Measurements from ENCODE around the gene CMTM6.
"Not testable (repeated sequence)": the region's sequence is repeated elsewhere in the genome, so short reads cannot be mapped to it uniquely, and the experiment has no call there.

CMTM6 gene, protein sequence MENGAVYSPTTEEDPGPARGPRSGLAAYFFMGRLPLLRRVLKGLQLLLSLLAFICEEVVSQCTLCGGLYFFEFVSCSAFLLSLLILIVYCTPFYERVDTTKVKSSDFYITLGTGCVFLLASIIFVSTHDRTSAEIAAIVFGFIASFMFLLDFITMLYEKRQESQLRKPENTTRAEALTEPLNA

GRCh38 chr3:32502118-32502945 lies at the start of gene CMTM6:
Gene CMTM6 (minus strand): TSS chr3:32502852. CDS start chr3:32502745, 107 bp downstream.
- DNase-seq (ENCODE audit: low read depth), result peak; percentile 55

DNA sequence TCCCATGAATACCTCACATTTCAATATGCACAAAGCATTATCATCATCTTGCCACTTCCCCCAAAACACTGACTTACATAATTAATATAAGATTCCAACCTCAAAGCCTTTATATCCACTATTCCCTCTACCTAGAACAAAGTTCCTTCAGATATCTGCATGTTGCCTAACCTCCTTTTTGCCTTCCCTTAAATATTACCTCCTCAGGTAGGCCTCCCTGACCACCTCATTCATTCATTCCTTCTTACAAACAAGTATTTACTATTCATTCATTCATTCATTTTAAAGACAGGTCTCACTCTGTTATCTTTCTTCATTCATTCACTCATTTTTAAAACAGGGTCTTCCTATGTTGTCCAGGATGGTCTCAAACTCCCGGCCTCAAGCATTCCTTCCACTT lies 49.4 kb upstream of the CMTM6 start:
- DNase-seq (ENCODE audit: low read depth), result no peak

GRCh38 chr3:32551496-32551895 lies 48.8 kb upstream of the CMTM6 start:
- no peak for DNase-seq (ENCODE audit: low read depth)

DNA sequence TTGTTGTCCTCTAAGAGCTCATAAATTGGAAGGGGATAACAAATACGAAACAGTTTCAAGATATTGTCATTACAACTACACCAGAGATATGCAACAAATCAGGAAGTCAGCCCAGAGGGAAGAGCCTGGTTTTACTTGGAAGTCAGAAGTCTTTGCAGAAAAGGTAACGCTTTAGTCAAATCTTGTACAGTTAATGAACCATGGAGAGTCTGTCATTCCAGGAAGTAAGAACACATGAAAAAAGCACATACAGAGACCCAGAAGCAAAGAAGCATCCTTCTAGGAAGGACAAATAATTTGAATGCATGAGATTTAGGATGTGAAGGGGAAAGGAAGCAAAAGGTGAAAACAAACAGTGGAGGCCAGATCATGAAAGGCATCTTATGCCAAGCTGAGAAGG lies 48.4 kb upstream of the CMTM6 start:
- DNase-seq (ENCODE audit: low read depth), result no peak

DNA sequence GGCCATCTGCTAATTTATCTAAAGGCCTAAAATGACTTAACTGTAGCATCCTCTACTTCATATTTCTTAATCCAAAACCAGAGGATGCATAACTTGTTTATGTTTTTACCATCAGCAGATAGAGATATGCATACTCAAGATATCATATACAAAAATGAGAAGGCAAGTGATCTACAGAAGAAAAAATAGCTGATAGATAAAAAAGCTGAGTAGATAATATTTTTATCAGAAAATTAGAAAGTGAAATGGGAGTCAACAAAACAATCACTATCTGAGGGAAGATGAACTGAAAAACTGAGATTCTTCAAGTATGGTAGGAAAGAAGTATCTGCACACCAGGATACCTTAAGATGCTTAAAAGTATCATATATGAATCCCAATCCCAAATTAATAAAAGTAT lies 42.7 kb upstream of the CMTM6 start:
- no peak for DNase-seq (ENCODE audit: low read depth)

- DNase-seq (ENCODE audit: low read depth), result no peak
Observed at GRCh38 chr3:32544894-32545293, 42.2 kb upstream of the CMTM6 start.

- no peak for DNase-seq (ENCODE audit: low read depth)
Observed at GRCh38 chr3:32542807-32543206, 40.2 kb upstream of the CMTM6 start.

DNA sequence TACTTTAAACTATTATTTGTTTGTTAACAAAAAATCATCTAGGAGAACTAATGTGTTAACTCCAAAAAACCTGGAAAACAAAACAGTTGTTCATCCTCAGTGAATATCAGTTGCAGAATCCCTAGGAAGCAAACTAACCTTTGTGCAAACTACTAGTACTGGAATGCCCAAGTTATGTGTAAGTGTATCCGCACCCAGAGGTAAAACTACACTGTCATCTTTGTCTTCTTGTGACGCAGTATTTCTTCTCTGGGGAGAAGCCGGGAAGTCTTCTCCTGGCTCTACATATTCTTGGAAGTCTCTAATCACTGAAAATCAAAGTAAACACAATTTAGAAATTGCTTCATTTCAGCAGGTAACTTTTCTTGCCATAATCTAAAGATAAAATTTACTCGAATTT lies 38.2 kb upstream of the CMTM6 start:
- no peak for DNase-seq (ENCODE audit: low read depth)

GRCh38 chr3:32532434-32532833 lies 29.8 kb upstream of the CMTM6 start:
- no peak for DNase-seq (ENCODE audit: low read depth)

- DNase-seq (ENCODE audit: low read depth), result no peak
Observed at GRCh38 chr3:32531010-32531647, 28.5 kb upstream of the CMTM6 start.

- no peak for DNase-seq (ENCODE audit: low read depth)
Observed at GRCh38 chr3:32525720-32526119, 23.1 kb upstream of the CMTM6 start.

DNA sequence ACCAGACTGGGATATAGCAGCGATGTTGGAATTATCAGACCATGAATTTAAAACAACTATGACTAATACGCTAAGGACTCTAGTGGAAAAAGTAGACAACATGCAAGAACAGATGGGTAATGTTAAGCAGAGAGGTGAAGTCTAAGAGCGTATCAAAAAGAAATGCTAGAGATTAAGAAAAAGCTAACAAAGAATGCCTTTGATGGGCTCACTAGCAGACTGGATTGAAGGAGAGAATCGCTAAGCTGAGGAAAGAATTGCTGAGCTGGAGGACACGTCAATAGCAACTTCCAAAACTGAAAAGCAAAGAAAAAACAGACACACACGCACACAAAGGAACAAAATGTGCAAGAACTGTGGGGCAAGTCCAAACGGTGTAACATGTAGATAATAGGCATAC lies 20.0 kb upstream of the CMTM6 start:
- peak; percentile 40 for DNase-seq (ENCODE audit: low read depth)

GRCh38 chr3:32518921-32519320 lies 16.3 kb upstream of the CMTM6 start:
- not testable (repeated sequence) for DNase-seq (ENCODE audit: low read depth)

GRCh38 chr3:32516751-32517150 lies 14.1 kb upstream of the CMTM6 start:
- not testable (repeated sequence) for DNase-seq (ENCODE audit: low read depth)

GRCh38 chr3:32511005-32511404 lies 8.4 kb upstream of the CMTM6 start:
- DNase-seq (ENCODE audit: low read depth), result no peak

DNA sequence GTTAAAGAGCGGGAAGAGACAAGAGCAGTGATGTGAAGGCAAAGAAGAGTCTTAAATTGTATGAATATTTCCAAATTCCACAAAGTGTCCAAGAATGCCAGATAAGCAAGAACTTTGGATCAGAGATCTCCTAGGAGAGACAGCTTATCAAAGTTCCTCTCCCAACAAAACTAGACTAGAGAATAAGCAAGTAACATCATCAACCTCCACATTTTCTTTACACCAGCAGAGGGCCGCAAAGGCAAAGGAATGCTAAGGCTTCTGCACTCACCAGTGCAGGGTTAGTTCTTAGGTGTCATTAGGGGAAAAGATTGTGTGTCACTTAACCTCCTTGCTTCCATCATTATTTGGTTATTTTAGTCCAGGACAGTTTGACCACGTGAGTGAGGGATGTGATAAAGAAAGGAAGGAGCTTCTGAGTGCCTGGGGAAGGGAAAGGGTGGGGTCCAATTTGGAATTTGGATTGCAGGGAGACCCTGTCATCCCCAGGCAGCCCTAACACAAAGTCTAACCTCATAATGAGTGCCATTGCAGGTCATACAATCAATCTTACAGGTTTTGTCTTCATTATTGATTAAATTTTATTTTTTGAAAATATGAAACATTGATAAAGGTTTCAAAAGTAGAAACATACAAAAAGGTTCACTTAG lies 7.5 kb upstream of the CMTM6 start:
- no peak for DNase-seq (ENCODE audit: low read depth)

GRCh38 chr3:32508711-32509110 lies 6.1 kb upstream of the CMTM6 start:
- no peak for DNase-seq (ENCODE audit: low read depth)

DNA sequence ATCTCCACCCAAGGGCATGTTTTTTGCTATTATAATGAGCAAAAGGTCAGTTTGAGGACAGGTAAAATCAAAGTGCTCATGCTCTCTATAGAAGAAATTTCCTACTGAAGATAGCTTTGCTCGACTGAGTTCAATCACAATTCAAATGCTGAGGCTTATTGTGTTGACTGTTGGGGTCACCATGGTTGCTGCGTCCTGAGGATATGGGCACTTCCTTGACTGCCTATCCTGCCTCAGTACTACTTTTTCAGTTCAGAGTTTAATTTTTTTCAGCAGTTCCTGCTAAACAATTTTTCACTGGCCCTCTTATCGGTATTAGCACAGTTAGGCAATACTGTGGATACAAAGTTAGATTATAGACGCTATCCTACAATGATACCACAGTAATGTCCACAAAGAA lies 3.8 kb upstream of the CMTM6 start:
- no peak for DNase-seq (ENCODE audit: low read depth)

GRCh38 chr3:32502946-32503286 lies 264 bp upstream of the CMTM6 start:
- no peak for DNase-seq (ENCODE audit: low read depth)

- no peak for DNase-seq (ENCODE audit: low read depth)
Observed at GRCh38 chr3:32501783-32502117, 902 bp downstream of the CMTM6 start.

DNA sequence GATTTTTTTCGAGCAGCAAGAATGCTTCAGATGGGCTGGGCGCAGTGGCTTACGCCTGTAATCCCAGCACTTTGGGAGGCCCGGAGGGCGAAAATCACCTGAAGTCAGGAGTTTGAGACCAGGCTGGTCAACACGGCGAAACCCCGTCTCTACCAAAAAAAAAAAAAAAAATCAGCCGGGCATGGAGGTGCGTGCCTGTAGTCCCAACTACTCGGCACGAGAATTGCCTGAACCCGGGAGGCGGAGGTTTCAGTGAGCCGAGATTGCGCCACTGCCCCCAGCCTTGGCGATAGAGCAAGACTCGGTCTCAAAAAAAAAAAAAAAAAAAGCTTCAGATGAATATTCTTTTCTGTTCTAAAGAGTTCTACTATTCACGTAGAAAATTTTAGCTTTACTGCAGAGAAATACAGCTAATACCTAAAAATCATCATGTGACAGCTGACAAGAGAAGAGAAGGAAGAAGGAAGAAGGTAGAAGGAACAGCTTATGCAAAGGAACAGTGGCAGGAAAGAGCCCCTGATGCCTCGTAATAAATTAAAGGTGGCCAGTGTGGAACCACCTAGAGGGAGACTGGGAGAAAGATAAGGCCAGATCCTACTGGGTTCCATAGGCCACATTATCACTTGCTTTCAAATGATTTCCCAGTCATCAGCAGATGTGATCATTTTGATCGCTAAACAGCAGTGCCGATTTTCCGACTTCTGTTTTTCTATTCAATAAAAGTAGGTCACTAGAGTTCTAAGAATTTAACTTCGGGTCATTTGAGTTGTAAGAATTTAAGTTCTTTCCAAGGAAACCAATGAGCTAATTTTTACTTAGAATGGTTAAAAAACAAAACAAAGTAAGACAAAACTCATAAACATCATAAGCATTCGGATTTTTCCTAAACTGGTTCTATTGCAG lies 1.5 kb downstream of the CMTM6 start:
- no peak for DNase-seq (ENCODE audit: low read depth)

DNA sequence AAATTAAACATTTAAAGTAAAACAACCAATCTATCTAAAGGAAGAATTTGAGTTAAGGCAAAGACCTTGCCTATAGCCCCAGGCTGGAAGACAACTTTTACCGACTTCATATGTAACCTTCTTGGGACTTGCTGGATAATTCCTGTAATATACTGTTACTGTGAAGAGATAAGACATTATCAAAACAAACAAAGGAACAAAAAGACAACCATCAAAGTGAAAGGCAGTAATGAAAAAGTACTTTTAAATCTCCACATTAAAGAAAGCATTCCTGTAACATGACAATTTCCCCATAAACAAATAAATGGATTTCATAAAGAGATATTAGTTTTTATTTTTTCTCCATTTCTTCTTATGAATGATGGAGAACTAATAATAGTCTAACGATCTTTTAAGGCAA lies 2.4 kb downstream of the CMTM6 start:
- DNase-seq (ENCODE audit: low read depth), result no peak

All from non-pigmented ciliary epithelial cell (primary cell).